SU-DHL-6 (cell line): ENCODE data around the gene CEACAM20.

Experiments
- H2AFZ ChIP-seq: fragments of 200-600 bp; sonication (generic); 2 replicates; pipeline ENCODE4 v1.6.1; 2014; ENCODE audit warnings: low read depth, mild to moderate bottlenecking, moderate library complexity, mixed read lengths, antibody characterized with exemption, low read length; ENCODE audit not compliant: severe bottlenecking
- H3F3A ChIP-seq: fragments of 200-600 bp; shearing (Covaris generic); 2 replicates; pipeline ENCODE4 v1.6.0; 2016; ENCODE audit warnings: antibody characterized with exemption, mild to moderate bottlenecking; ENCODE audit not compliant: insufficient read depth
- H3K27ac ChIP-seq: fragments of 200-600 bp; sonication (generic); 2 replicates; pipeline ENCODE4 v1.5.1; 2016; ENCODE audit warnings: low read depth, mild to moderate bottlenecking, low read length, moderate library complexity, mixed read lengths
- H3K27me3 ChIP-seq: fragments of 200-600 bp; sonication (generic), shearing (Covaris generic); 2 replicates; pipeline ENCODE4 v1.6.0; 2014; ENCODE audit warnings: mild to moderate bottlenecking, low read length
- H3K36me3 ChIP-seq: fragments of 200-600 bp; sonication (generic); 2 replicates; pipeline ENCODE4 v1.6.1; 2014; ENCODE audit warnings: mild to moderate bottlenecking, low read length, mixed read lengths
- H3K4me2 ChIP-seq: fragments of 300-600, 200-600 bp; shearing (Covaris generic), sonication (generic); 2 replicates; pipeline ENCODE4 v1.6.0; 2014; ENCODE audit warnings: low read length, low read depth, mild to moderate bottlenecking; ENCODE audit not compliant: poor library complexity, severe bottlenecking
- H3K4me3 ChIP-seq: fragments of 200-600 bp; sonication (generic); 2 replicates; pipeline ENCODE4 v1.5.1; 2014; ENCODE audit warnings: antibody characterized with exemption, low read length, mild to moderate bottlenecking, mixed read lengths; ENCODE audit not compliant: insufficient read depth, poor library complexity, severe bottlenecking
- H3K79me2 ChIP-seq: fragments of 200-600 bp; sonication (generic); 2 replicates; pipeline ENCODE4 v1.6.1; 2014; ENCODE audit warnings: mild to moderate bottlenecking, low read length, moderate library complexity; ENCODE audit not compliant: insufficient read depth
- H3K9ac ChIP-seq: fragments of 200-600 bp; sonication (generic); 2 replicates; pipeline ENCODE4 v1.7.0; 2014; ENCODE audit warnings: mild to moderate bottlenecking, low read length
- H3K9me2 ChIP-seq: fragments of 200-600 bp; sonication (generic); replicated peaks from 2 replicates; pipeline ENCODE4 v1.6.1; 2014; ENCODE audit warnings: low read length; ENCODE audit not compliant: insufficient read depth
- H3K9me3 ChIP-seq: fragments of 200-600 bp; sonication (generic); 2 replicates; pipeline ENCODE4 v1.6.1; 2014; ENCODE audit warnings: low read length, mixed read lengths; ENCODE audit not compliant: insufficient read depth
- H4K20me1 ChIP-seq: fragments of 200-600 bp; sonication (generic); 2 replicates; pipeline ENCODE4 v1.6.1; 2014; ENCODE audit warnings: low read depth, mild to moderate bottlenecking, antibody characterized with exemption, low read length, moderate library complexity, mixed read lengths
- EZH2phosphoT487 ChIP-seq: fragments of 200-600 bp; sonication (generic), shearing (Covaris generic); conservative IDR thresholded peaks from 2 replicates; pipeline ENCODE4 v1.6.1; 2018; ENCODE audit warnings: mild to moderate bottlenecking, antibody characterized with exemption, low read length, moderate library complexity, mixed read lengths
- TF ChIP-seq, protein P1 (sequence below): fragments of 200-600 bp; sonication (generic); IDR thresholded peaks from one replicate; pipeline ENCODE4 v1.5.1; 2017; ENCODE audit warnings: antibody characterized with exemption, mild to moderate bottlenecking, low read length, moderate library complexity; ENCODE audit not compliant: insufficient read depth, poor library complexity, severe bottlenecking

CEACAM20 gene

DNA sequence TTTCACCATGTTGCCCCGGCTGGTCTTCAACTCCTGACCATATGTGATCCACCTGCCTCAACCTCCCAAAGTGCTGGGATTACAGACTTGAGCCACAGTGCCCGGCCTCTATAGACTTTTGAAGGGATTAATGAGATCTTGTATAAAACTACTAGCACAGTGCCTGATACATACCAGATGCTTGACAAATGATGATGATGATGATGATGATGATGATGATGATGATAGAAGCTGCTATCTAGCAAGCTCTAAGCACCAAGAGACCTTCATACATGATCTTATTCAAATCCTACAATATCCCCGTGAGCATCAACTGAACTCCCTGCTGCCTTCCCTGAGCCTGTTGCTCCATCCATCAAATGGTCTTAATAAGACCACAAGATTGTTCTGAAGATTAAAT is 14.4 kb downstream of the CEACAM20 start:
- no peaks in the 10 kb centered on the region for H3K79me2 ChIP-seq
- 0 out of 2 replicates have a peak, but pooled peaks cover 3% of the 10 kb centered on the region for H3K9me3 ChIP-seq
- H2AFZ ChIP-seq, result no peak overlapping the region
- no peak overlapping the region for H3K9ac ChIP-seq
- no peak overlapping the region for H3K4me3 ChIP-seq
- no peaks in the 10 kb centered on the region for H3K27me3 ChIP-seq
- no peak overlapping the region for H3K4me2 ChIP-seq
- no peak overlapping the region for H3K27ac ChIP-seq
- no peaks in the 10 kb centered on the region for H3K36me3 ChIP-seq
- TF ChIP-seq EZH2phosphoT487, result no peak
- TF ChIP-seq, protein P1, sequence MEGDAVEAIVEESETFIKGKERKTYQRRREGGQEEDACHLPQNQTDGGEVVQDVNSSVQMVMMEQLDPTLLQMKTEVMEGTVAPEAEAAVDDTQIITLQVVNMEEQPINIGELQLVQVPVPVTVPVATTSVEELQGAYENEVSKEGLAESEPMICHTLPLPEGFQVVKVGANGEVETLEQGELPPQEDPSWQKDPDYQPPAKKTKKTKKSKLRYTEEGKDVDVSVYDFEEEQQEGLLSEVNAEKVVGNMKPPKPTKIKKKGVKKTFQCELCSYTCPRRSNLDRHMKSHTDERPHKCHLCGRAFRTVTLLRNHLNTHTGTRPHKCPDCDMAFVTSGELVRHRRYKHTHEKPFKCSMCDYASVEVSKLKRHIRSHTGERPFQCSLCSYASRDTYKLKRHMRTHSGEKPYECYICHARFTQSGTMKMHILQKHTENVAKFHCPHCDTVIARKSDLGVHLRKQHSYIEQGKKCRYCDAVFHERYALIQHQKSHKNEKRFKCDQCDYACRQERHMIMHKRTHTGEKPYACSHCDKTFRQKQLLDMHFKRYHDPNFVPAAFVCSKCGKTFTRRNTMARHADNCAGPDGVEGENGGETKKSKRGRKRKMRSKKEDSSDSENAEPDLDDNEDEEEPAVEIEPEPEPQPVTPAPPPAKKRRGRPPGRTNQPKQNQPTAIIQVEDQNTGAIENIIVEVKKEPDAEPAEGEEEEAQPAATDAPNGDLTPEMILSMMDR, result no peak
- no peaks in the 10 kb centered on the region for H4K20me1 ChIP-seq
- H3K9me2 ChIP-seq, result no peaks in the 10 kb centered on the region
- H3F3A ChIP-seq, result no peaks in the 10 kb centered on the region

DNA sequence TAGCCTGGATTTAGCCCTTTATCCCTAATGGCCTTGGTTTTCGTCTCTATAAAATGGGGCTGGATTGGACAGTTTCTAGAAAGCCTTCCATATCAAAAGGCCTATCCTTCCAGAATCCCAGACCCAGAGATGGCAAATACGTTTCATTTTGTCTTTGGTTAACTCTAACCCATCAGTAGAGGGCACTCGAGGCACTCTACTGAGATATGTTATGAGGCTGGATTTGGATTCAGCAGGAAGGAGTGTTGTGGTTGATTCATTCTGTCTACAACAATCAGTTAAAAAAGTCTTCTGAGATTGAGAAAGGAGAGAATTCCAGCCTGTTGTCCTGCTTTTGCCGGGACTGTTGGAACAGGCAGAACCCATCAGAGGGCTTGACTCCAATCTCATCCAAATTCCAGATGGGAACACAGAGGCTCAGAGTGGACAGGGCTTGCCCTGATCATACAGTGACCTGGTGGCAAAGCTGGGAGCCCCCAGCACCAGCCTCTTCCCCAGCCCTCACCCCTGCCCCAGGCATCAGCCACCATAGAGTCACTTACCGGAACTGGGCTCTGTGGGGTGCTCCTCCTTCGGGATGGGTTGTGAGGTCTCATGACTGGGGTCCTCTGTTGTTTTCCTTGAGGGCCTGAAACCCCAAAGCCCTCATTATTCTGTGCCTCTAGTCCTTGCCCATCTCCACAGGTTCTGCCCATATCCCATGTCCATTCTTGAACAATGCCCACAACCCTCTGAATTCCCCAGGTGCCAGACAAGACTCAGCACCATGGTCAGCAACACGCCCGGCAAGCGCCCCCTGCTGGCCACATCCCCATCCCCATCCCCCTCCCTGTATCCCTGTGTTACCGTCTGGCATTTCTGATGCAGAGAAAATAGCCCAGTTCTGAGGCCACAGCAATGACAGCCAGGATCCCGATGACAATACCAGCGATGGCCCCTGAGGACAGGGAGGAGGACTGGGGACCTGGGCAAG is 16.9 kb downstream of the CEACAM20 start:
- H3K27ac ChIP-seq, result no peak overlapping the region
- H3K27me3 ChIP-seq, result no peaks in the 10 kb centered on the region
- H3K36me3 ChIP-seq, result no peaks in the 10 kb centered on the region
- no peak overlapping the region for H3K9ac ChIP-seq
- H3K9me3 ChIP-seq, result 0 out of 2 replicates have a peak, but pooled peaks cover 3% of the 10 kb centered on the region
- H2AFZ ChIP-seq, result no peak overlapping the region
- no peak for TF ChIP-seq EZH2phosphoT487
- TF ChIP-seq, protein P1, result peak; percentile 38
- H3K4me3 ChIP-seq, result no peak overlapping the region
- no peaks in the 10 kb centered on the region for H4K20me1 ChIP-seq
- no peaks in the 10 kb centered on the region for H3K79me2 ChIP-seq
- no peaks in the 10 kb centered on the region for H3K9me2 ChIP-seq
- H3F3A ChIP-seq, result no peaks in the 10 kb centered on the region
- H3K4me2 ChIP-seq, result no peak overlapping the region

DNA sequence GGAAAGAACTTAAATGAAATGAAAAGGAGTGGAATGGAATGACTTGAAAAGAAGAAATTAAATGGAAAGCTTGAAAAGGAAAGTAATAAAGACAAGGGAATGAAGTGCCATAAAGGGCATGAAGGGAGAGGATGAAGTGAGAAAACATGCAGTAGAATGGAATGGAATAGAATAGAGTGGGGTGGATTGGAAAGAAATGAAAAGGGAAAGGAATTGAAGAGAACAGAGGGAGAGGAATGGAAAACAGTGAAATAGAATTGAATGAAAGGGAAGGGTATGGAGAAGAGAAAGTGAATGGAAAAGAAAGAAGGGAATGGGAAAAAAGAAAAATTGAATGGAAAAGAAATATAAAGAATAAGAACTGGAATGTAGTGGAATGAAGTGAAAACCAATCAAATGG is 20.0 kb downstream of the CEACAM20 start:
- Histone ChIP-seq H3K4me3 (no peak overlapping the region), H3K36me3 (no peaks in the 10 kb centered on the region), H2AFZ (no peak overlapping the region), H4K20me1 (no peaks in the 10 kb centered on the region), H3F3A (no peaks in the 10 kb centered on the region), H3K9me3 (no peaks in the 10 kb centered on the region), H3K27me3 (no peaks in the 10 kb centered on the region), H3K9ac (no peak overlapping the region), H3K79me2 (no peaks in the 10 kb centered on the region), H3K9me2 (no peaks in the 10 kb centered on the region), H3K4me2 (no peak overlapping the region), H3K27ac (no peak overlapping the region)
- TF ChIP-seq, protein P1, result no peak
- TF ChIP-seq EZH2phosphoT487, result no peak
